Astrocyte (in vitro differentiated cells and primary cell): ENCODE data around the gene SCAMP5. TPM values are rescaled to one million over a fixed set of nuclear protein-coding genes. Genes with fewer than 3 reads are reported as not detected.

Experiments used
- DNase-seq: peaks from one replicate; pipeline ENCODE4 v3.0.0-alpha.2; 2010; ENCODE audit warnings: low read depth
- FAIRE-seq: peaks from 2 replicates; lab custom pipeline; 2011; peaks lifted over from hg19 to GRCh38; lab: Jason Lieb, UNC
- H2AFZ ChIP-seq: 2 replicates; pipeline ENCODE4 v1.6.0; 2012; ENCODE audit warnings: low read depth, low read length, inconsistent platforms
- H3K27ac ChIP-seq: 2 replicates; pipeline ENCODE4 v1.5.1; 2011; ENCODE audit warnings: low read depth, low read length, inconsistent platforms
- H3K27me3 ChIP-seq: 2 replicates; pipeline ENCODE4 v1.6.0; 2011; ENCODE audit warnings: low read length, inconsistent platforms; ENCODE audit not compliant: insufficient read depth
- H3K36me3 ChIP-seq: 2 replicates; pipeline ENCODE4 v1.5.1; 2011; ENCODE audit warnings: low read length, inconsistent platforms; ENCODE audit not compliant: insufficient read depth
- H3K4me1 ChIP-seq: 2 replicates; pipeline ENCODE4 v1.5.1; 2011; ENCODE audit warnings: low read length, inconsistent platforms; ENCODE audit not compliant: insufficient read depth
- H3K4me2 ChIP-seq: 2 replicates; pipeline ENCODE4 v1.6.0; 2012; ENCODE audit warnings: low read length, inconsistent platforms
- H3K4me3 ChIP-seq: 2 replicates; pipeline ENCODE4 v1.5.1; 2011; ENCODE audit warnings: low read depth, mild to moderate bottlenecking, low read length, inconsistent platforms; ENCODE audit not compliant: insufficient read depth
- H3K79me2 ChIP-seq: 2 replicates; pipeline ENCODE4 v1.6.0; 2012; ENCODE audit warnings: mild to moderate bottlenecking, low read length, inconsistent platforms; ENCODE audit not compliant: insufficient read depth
- H3K9ac ChIP-seq: 2 replicates; pipeline ENCODE4 v1.6.0; 2012; ENCODE audit warnings: mild to moderate bottlenecking, low read length, inconsistent platforms
- H3K9me3 ChIP-seq: 2 replicates; pipeline ENCODE4 v1.5.1; 2012; ENCODE audit warnings: low read depth, mild to moderate bottlenecking, low read length, inconsistent platforms; ENCODE audit not compliant: insufficient read depth
- H4K20me1 ChIP-seq: 2 replicates; pipeline ENCODE4 v1.6.0; 2012; ENCODE audit warnings: low read length, inconsistent platforms; ENCODE audit not compliant: insufficient read depth
- H3K27ac Mint-ChIP-seq: one replicate; pipeline ENCODE4 v1.8.0; 2021; ENCODE audit warnings: mild to moderate bottlenecking, mixed read lengths; ENCODE audit not compliant: unreplicated experiment
- H3K27me3 Mint-ChIP-seq: one replicate; pipeline ENCODE4 v1.8.0; 2021; ENCODE audit warnings: low read depth, mixed read lengths; ENCODE audit not compliant: unreplicated experiment
- H3K36me3 Mint-ChIP-seq: one replicate; pipeline ENCODE4 v1.8.0; 2021; ENCODE audit warnings: low read depth, mixed read lengths; ENCODE audit not compliant: unreplicated experiment
- H3K4me1 Mint-ChIP-seq: one replicate; pipeline ENCODE4 v1.8.0; 2021; ENCODE audit warnings: low read depth, mixed read lengths; ENCODE audit not compliant: unreplicated experiment
- H3K4me3 Mint-ChIP-seq: one replicate; pipeline ENCODE4 v1.8.0; 2021; ENCODE audit warnings: mild to moderate bottlenecking, moderate library complexity, mixed read lengths; ENCODE audit not compliant: unreplicated experiment
- H3K9me3 Mint-ChIP-seq: one replicate; pipeline ENCODE4 v1.8.0; 2021; ENCODE audit warnings: mild to moderate bottlenecking, mixed read lengths; ENCODE audit not compliant: unreplicated experiment
- CTCF ChIP-seq: IDR thresholded peaks from 2 replicates; pipeline ENCODE4 v1.5.1; 2011; ENCODE audit warnings: low read depth, mild to moderate bottlenecking, inconsistent platforms, low read length, moderate library complexity; ENCODE audit not compliant: insufficient read depth
- EZH2 ChIP-seq: IDR thresholded peaks from 2 replicates; pipeline ENCODE4 v1.6.1; 2012; ENCODE audit warnings: mild to moderate bottlenecking, low read length, inconsistent platforms; ENCODE audit not compliant: insufficient read depth
- total RNA-seq: library from RNA; stranded (reverse); gene quantifications from 2 replicates; pipeline ENCODE4 v1.2.1, GENCODE V29; 2021

The SCAMP5 gene
- total RNA-seq, 1 donor from 2014 or later, result 18.7 TPM

GRCh38 chr15:75034615-75035014, 39.3 kb downstream of the SCAMP5 start:
- no peak overlapping the region for H2AFZ ChIP-seq
- H3K36me3 ChIP-seq, result no peaks in the 10 kb centered on the region
- DNase-seq (no peak), FAIRE-seq (no peak)
- Mint-ChIP-seq H3K4me3 (no peak overlapping the region), H3K4me1 (peaks cover 33% of the 10 kb centered on the region), H3K27me3 (no peaks in the 10 kb centered on the region), H3K27ac (no peak overlapping the region), H3K9me3 (no peaks in the 10 kb centered on the region), H3K36me3 (peaks cover 13% of the 10 kb centered on the region)
- no peak overlapping the region for H3K27ac ChIP-seq
- no peaks in the 10 kb centered on the region for H3K9me3 ChIP-seq
- no peak overlapping the region for H3K4me3 ChIP-seq
- no peak overlapping the region for H3K9ac ChIP-seq
- H3K79me2 ChIP-seq, result peaks cover 11% of the 10 kb centered on the region
- peaks cover 31% of the 10 kb centered on the region for H4K20me1 ChIP-seq
- TF ChIP-seq CTCF (no peak), EZH2 (no peak)
- H3K27me3 ChIP-seq, result no peaks in the 10 kb centered on the region
- peaks cover 9% of the 10 kb centered on the region for H3K4me1 ChIP-seq
- no peak overlapping the region for H3K4me2 ChIP-seq

GRCh38 chr15:75036212-75036616, 40.9 kb downstream of the SCAMP5 start:
- Mint-ChIP-seq H3K4me1 (peaks cover 31% of the 10 kb centered on the region), H3K27me3 (no peaks in the 10 kb centered on the region), H3K9me3 (no peaks in the 10 kb centered on the region), H3K4me3 (no peak overlapping the region), H3K27ac (peak overlapping the region; percentile 69), H3K36me3 (peaks cover 13% of the 10 kb centered on the region)
- Histone ChIP-seq H3K4me3 (no peak overlapping the region), H3K27me3 (no peaks in the 10 kb centered on the region), H3K79me2 (peaks cover 3% of the 10 kb centered on the region), H3K4me2 (no peak overlapping the region), H3K4me1 (peaks cover 4% of the 10 kb centered on the region), H3K9me3 (no peaks in the 10 kb centered on the region), H2AFZ (no peak overlapping the region), H3K36me3 (no peaks in the 10 kb centered on the region), H3K9ac (no peak overlapping the region), H4K20me1 (peaks cover 25% of the 10 kb centered on the region), H3K27ac (no peak overlapping the region)
- no peak for FAIRE-seq
- DNase-seq, result no peak
- TF ChIP-seq CTCF, result no peak
- TF ChIP-seq EZH2, result no peak

- peaks cover 25% of the 10 kb centered on the region for H4K20me1 ChIP-seq
- H3K4me3 ChIP-seq, result no peak overlapping the region
- TF ChIP-seq EZH2, result no peak
- TF ChIP-seq CTCF, result no peak
- H3K9ac ChIP-seq, result no peak overlapping the region
- Mint-ChIP-seq H3K27me3 (no peaks in the 10 kb centered on the region), H3K9me3 (no peaks in the 10 kb centered on the region), H3K36me3 (peaks cover 16% of the 10 kb centered on the region), H3K4me1 (peaks cover 22% of the 10 kb centered on the region), H3K27ac (no peak overlapping the region), H3K4me3 (no peak overlapping the region)
- no peaks in the 10 kb centered on the region for H3K36me3 ChIP-seq
- peaks cover 5% of the 10 kb centered on the region for H3K4me1 ChIP-seq
- no peak overlapping the region for H3K4me2 ChIP-seq
- peaks cover 3% of the 10 kb centered on the region for H3K79me2 ChIP-seq
- no peaks in the 10 kb centered on the region for H3K27me3 ChIP-seq
- FAIRE-seq (no peak), DNase-seq (no peak)
- no peaks in the 10 kb centered on the region for H3K9me3 ChIP-seq
- no peak overlapping the region for H3K27ac ChIP-seq
- no peak overlapping the region for H2AFZ ChIP-seq
Observed at GRCh38 chr15:75037685-75038084, 42.3 kb downstream of the SCAMP5 start.
